HG03460 (cell line): ENCODE results near the gene VWA8.
"Not testable (repeated sequence)": the region's sequence is repeated elsewhere in the genome, so short reads cannot be mapped to it uniquely, and the experiment has no call there.

ENCODE experiments used
- ATAC-seq: cut with Tn5 transposase; IDR thresholded peaks from one replicate; pipeline ENCODE4 v1.9.1; 2021; ENCODE audit not compliant: unreplicated experiment

Gene VWA8

GRCh38 chr13:41597348-41598041 lies 363.4 kb downstream of the VWA8 start:
- ATAC-seq, result no peak

- ATAC-seq, result no peak
Measured at GRCh38 chr13:41596190-41596589, 364.7 kb downstream of the VWA8 start.

- ATAC-seq, result no peak
Measured at GRCh38 chr13:41595298-41595697, 365.6 kb downstream of the VWA8 start.

GRCh38 chr13:41590643-41591042 lies 370.3 kb downstream of the VWA8 start:
- no peak for ATAC-seq

- no peak for ATAC-seq
Measured at GRCh38 chr13:41590122-41590521, 370.8 kb downstream of the VWA8 start.

GRCh38 chr13:41589434-41589833 lies 371.5 kb downstream of the VWA8 start:
- no peak for ATAC-seq

- ATAC-seq, result no peak
Measured at GRCh38 chr13:41588899-41589298, 372.0 kb downstream of the VWA8 start.

- ATAC-seq, result no peak
Measured at GRCh38 chr13:41588448-41588847, 372.5 kb downstream of the VWA8 start.

- no peak for ATAC-seq
Measured at GRCh38 chr13:41587490-41587889, 373.4 kb downstream of the VWA8 start.

GRCh38 chr13:41586216-41586615 lies 374.7 kb downstream of the VWA8 start:
- ATAC-seq, result no peak

- no peak for ATAC-seq
Measured at GRCh38 chr13:41582027-41582463, 378.9 kb downstream of the VWA8 start.

- no peak for ATAC-seq
Measured at GRCh38 chr13:41580345-41580744, 380.6 kb downstream of the VWA8 start.

- no peak for ATAC-seq
Measured at GRCh38 chr13:41579881-41580280, 381.0 kb downstream of the VWA8 start.

GRCh38 chr13:41579168-41579567 lies 381.7 kb downstream of the VWA8 start:
- ATAC-seq, result no peak

GRCh38 chr13:41578371-41578770 lies 382.5 kb downstream of the VWA8 start:
- no peak for ATAC-seq

GRCh38 chr13:41577436-41577835 lies 383.5 kb downstream of the VWA8 start:
- no peak for ATAC-seq

GRCh38 chr13:41573640-41574039 lies 387.3 kb downstream of the VWA8 start:
- not testable (repeated sequence) for ATAC-seq

GRCh38 chr13:41571817-41572340 lies 389.0 kb downstream of the VWA8 start:
- ATAC-seq, result not testable (repeated sequence)

- ATAC-seq, result no peak
Measured at GRCh38 chr13:41568972-41569351, 391.9 kb downstream of the VWA8 start.

GRCh38 chr13:41568143-41568971 lies 392.6 kb downstream of the VWA8 start:
- ATAC-seq, result no peak

GRCh38 chr13:41567363-41567762 lies 393.5 kb downstream of the VWA8 start:
- no peak for ATAC-seq

- no peak for ATAC-seq
Measured at GRCh38 chr13:41565846-41566245, 395.1 kb downstream of the VWA8 start.
